ENCODE measurements around the gene FABP3. TPM values are rescaled to one million over a fixed set of nuclear protein-coding genes. Genes with fewer than 3 reads are reported as not detected.

FABP3 gene
- total and polyA plus RNA-seq, 10 of the 15 experiments (the other 5 are each of a cell fraction or from before 2014, with no cell fraction given), result 0.36 to 1.2 (median 0.67) TPM; not detected in 2

GRCh38 chr1:31394584-31395193, 21.8 kb upstream of the FABP3 start (continued):
- TF ChIP-seq CEBPZ (IDR thresholded peaks at IDR 0.05; ENCODE audit: low read depth, low read length) (no peak), ZNF687 (IDR thresholded peaks at IDR 0.05) (peak; percentile 35; the same call in 1 of the 2 replicates), MYB (IDR thresholded peaks at IDR 0.05; ENCODE audit: borderline replicate concordance, low read depth, low read length) (no peak), HDAC2 (IDR thresholded peaks at IDR 0.05) (no peak), HDGF (IDR thresholded peaks at IDR 0.05) (0 out of 2 replicates have a peak, but pooled peaks have one; percentile 31), BACH1 (IDR thresholded peaks at IDR 0.05; ENCODE audit: borderline replicate concordance) (no peak), ZNF274 (IDR thresholded peaks at IDR 0.05; ENCODE audit: insufficient read depth, insufficient read length) (no peak), EED (IDR thresholded peaks at IDR 0.05; ENCODE audit: low read depth) (0 out of 2 replicates have a peak, but pooled peaks have one; percentile 46), POLR2AphosphoS2 (IDR thresholded peaks at IDR 0.05; ENCODE audit: low read depth, low read length) (no peak), ZBTB11 (CRISPR knock-in tag; IDR thresholded peaks at IDR 0.05) (no peak), NR2C2 (IDR thresholded peaks at IDR 0.05; ENCODE audit: borderline replicate concordance, control insufficient read depth, insufficient read length, low read depth) (no peak), ZNF592 (IDR thresholded peaks at IDR 0.05) (0 out of 2 replicates have a peak, but pooled peaks have one; percentile 65), DPF2 (IDR thresholded peaks at IDR 0.05) (peak; percentile 65; the same call in 1 of the 2 replicates)

All from GM12878 (cell line).